VCaP (cell line): ENCODE results near the gene NACC2.

Experiments
- H3K27ac ChIP-seq: fragments of 450-650 bp; 2 replicates; pipeline ENCODE4 v1.5.1; 2017
- TF ChIP-seq, protein P1 (sequence below): fragments of 450-650 bp; conservative IDR thresholded peaks from 2 replicates; pipeline ENCODE4 v1.5.1; 2017; ENCODE audit warnings: mild to moderate bottlenecking, moderate library complexity

NACC2 gene

GRCh38 chr9:135995816-135996215 lies 99.3 kb downstream of the NACC2 start:
- no peak overlapping the region for H3K27ac ChIP-seq

GRCh38 chr9:135994501-135995192 lies 100.4 kb downstream of the NACC2 start:
- TF ChIP-seq, protein P1, sequence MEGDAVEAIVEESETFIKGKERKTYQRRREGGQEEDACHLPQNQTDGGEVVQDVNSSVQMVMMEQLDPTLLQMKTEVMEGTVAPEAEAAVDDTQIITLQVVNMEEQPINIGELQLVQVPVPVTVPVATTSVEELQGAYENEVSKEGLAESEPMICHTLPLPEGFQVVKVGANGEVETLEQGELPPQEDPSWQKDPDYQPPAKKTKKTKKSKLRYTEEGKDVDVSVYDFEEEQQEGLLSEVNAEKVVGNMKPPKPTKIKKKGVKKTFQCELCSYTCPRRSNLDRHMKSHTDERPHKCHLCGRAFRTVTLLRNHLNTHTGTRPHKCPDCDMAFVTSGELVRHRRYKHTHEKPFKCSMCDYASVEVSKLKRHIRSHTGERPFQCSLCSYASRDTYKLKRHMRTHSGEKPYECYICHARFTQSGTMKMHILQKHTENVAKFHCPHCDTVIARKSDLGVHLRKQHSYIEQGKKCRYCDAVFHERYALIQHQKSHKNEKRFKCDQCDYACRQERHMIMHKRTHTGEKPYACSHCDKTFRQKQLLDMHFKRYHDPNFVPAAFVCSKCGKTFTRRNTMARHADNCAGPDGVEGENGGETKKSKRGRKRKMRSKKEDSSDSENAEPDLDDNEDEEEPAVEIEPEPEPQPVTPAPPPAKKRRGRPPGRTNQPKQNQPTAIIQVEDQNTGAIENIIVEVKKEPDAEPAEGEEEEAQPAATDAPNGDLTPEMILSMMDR = no peak
- H3K27ac ChIP-seq = no peak overlapping the region

More at GRCh38 chr9:135995816-135996215, 99.3 kb downstream of the NACC2 start:
- TF ChIP-seq, protein P1 = no peak

DNA sequence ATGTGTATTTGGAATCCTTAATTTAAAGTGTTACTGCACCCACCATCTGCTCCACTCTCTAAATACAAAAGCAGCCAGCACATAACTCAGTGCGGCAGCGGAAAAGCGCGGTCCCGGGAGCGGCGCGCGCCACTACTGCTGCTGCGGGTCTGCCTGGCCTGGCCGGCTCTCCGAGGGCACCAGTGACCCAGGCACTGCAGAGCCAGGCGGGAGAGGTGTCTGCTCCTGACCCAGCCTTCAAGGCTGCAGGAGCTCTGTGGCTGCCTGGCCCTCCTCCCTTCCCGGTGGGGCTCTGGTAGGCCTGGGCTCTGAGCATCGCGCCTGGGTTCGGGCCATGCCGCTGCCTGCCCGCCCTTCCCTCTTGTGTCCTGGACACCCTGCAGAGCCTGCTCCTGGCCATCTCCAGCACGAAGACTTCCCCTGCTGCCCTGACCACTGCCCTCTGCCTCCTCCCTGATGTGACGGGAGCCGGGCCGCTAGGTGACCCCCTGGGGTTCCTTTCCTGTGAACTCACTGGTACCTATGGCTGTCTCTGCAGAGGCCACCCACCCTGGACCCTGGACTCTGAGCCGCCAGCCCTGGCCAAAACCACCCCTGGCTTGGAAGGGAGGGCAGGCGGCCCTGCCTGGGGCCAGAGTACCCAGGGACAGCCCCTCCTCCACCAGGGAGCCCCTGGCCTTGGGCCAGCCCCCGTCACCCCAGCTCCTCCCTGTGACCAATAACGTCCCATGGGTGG lies 101.2 kb downstream of the NACC2 start:
- H3K27ac ChIP-seq = no peak overlapping the region
- TF ChIP-seq, protein P1 = no peak

DNA sequence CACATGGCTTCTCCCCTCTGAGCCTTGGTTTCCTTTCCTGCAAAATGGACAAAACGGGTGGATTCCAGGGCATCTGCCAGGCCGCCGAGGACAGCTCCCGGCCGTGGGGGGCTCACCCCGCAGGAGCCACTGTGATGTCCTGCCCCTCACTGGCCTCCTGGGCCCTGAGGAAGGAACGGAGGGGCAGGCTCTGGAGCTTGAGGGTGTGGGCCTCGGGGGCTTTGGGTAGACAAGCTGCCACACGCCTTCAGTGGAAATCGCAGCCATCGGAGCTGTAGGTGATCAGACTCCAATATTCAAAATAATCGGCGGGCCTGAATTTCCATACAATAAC lies 101.7 kb downstream of the NACC2 start:
- TF ChIP-seq, protein P1 = no peak
- peak overlapping the region; percentile 58; the same call in 1 of the 2 replicates for H3K27ac ChIP-seq

- peak overlapping the region; percentile 58 for H3K27ac ChIP-seq
- TF ChIP-seq, protein P1 = no peak
These were observed 102.3 kb downstream of the NACC2 start for GRCh38 chr9:135992486-135993408.

DNA sequence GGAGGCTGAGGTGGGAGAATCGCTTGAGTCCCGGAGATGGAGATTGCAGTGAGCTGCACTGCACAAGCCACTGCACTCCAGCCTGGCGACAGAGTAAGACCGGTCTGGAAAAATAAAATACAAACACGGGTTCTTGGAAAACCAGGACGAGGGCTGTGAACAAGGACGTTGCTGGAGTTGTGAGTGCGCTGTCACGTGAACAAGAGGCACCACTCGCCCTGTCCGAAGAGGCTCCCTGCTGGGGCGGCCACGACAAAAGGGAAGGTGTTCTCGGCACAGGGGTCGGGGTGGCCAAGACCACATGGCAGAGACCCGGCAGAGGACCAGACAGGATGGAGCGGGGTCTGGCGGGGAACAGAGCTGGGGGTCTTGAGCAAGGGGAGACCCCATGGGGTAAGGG lies 103.3 kb downstream of the NACC2 start:
- TF ChIP-seq, protein P1 = no peak
- no peak overlapping the region for H3K27ac ChIP-seq
